Omental fat pad (tissue), 4 donors: ENCODE measurements around the gene IGHMBP2. TPM values are rescaled to one million over a fixed set of nuclear protein-coding genes. Genes with fewer than 3 reads are reported as not detected.
"Not testable (repeated sequence)": the region's sequence is repeated elsewhere in the genome, so short reads cannot be mapped to it uniquely, and the experiment has no call there.

Experiments
- ATAC-seq: fragments of 150-250 bp; one replicate; pipeline ENCODE4 v1.9.1; 2016; ENCODE audit warnings: mild to moderate bottlenecking, moderate library complexity; ENCODE audit not compliant: low FRiP score
- DNase-seq: peaks from one replicate; pipeline ENCODE4 v3.0.0-alpha.2; 2019; ENCODE audit warnings: low spot score
- total RNA-seq, 4 donors: library from RNA; depleted of rRNA; stranded (reverse); fragments of >200 nt; gene quantifications; one replicate each; pipeline ENCODE4 v1.1.0, GENCODE V29; 2016
- TF ChIP-seq, protein P1 (sequence below), 3 donors: fragments of 450-650 bp; IDR thresholded peaks; one replicate each; pipeline ENCODE4 v1.5.1; 2016 to 2017; ENCODE audit warnings: antibody characterized with exemption in 3 of 3, mild to moderate bottlenecking in 3 of 3, moderate library complexity in 2 of 3

The IGHMBP2 gene
- total RNA-seq, 4 donors from 2014 or later = 8.7 to 23.4 (median 13.8) TPM

DNA sequence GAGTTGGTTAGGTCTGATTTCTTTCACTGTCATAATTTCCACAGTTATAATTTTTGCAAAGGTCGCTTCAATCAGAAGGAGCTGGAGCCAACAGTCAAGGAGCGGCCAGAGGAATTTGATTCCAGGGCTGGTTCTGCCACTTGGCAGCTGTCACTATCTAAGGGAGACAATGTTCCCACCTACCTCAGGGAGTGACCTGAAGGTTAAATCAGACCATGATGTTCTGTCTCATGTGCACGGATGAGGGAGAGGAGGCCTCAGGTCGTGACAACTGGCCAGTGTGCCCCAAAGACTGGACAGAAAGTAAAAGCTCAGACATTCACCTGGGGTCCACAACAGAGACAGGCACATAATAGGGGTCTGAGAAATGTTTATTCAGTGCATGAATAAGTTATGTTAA is 69.5 kb downstream of the IGHMBP2 start:
- ATAC-seq (no peak), DNase-seq (no peak)
- TF ChIP-seq, protein P1, sequence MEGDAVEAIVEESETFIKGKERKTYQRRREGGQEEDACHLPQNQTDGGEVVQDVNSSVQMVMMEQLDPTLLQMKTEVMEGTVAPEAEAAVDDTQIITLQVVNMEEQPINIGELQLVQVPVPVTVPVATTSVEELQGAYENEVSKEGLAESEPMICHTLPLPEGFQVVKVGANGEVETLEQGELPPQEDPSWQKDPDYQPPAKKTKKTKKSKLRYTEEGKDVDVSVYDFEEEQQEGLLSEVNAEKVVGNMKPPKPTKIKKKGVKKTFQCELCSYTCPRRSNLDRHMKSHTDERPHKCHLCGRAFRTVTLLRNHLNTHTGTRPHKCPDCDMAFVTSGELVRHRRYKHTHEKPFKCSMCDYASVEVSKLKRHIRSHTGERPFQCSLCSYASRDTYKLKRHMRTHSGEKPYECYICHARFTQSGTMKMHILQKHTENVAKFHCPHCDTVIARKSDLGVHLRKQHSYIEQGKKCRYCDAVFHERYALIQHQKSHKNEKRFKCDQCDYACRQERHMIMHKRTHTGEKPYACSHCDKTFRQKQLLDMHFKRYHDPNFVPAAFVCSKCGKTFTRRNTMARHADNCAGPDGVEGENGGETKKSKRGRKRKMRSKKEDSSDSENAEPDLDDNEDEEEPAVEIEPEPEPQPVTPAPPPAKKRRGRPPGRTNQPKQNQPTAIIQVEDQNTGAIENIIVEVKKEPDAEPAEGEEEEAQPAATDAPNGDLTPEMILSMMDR (IDR thresholded peaks at IDR 0.05) = no peak

DNA sequence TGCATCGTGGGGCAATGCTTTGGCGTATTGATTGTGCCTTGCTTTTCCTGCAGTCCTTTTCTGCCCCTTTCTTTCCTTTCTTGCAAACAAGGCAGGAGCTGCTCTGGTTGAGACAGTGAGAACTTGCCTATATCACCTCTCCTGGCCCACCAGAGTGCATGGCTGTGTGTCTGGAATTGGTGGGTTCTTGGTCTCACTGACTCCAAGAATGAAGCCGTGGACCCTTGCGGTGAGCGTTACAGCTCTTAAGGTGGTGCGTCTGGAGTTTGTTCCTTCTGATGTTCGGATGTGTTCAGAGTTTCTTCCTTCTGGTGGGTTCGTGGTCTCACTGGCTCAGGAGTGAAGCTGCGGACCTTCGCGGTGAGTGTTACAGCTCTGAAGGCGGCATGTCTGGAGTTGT is 70.0 kb downstream of the IGHMBP2 start:
- ATAC-seq, DNase-seq: not testable (repeated sequence)

DNA sequence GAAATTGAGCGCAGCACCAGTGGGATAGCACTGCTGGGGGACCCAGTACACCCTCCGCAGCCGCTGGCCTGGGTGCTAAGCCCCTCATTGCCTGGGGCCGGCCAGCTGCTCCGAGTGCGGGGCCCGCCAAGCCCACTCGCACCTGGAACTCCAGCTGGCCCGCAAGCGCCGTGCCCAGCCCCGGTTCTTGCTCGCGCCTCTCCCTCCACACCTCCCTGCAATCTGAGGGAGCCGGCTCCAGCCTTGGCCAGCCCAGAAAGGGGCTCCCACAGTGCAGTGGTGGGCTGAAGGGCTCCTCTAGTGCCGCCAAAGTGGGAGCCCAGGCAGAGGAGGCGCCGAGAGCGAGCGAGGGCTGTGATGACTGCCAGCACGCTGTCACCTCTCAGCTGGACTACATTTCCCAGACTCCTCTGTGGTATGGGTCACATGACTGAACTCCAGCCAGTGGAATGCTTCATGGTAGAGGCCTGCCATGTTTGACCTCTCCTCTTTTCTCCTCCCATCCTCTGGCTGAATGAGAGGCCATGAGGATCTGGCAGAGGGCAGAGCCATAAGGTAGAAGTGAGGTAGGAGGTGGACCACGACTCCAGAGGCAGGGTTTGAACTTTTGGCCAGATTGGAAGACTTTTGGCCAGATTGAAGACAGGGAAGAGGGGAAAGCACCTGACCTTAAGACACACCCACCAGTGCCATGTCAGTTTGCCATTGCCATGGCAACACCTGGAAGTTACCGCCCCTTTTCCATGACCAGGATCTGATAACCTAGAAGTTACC is 70.9 kb downstream of the IGHMBP2 start:
- DNase-seq (no peak), ATAC-seq (no peak)
- TF ChIP-seq, protein P1 (IDR thresholded peaks at IDR 0.05) = no peak

DNA sequence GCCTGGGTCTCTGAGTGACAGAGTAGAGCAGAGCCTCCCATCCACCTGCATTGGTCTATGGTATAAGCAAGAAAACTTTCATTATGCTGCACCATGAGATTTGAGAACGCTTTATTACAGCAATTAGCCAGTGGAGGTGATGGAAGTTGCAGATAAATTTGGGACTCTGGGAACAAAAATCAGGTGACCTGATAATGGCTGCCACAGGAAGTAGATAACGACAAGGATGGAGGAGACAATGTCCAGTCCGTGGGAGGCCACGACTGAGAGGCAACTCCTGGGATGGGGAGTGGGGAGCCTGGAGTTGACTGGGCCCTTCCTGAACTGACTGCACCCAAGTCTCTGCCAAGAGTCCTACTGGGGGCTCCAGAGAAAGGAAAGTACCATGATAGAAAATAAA is 72.4 kb downstream of the IGHMBP2 start:
- TF ChIP-seq, protein P1 (IDR thresholded peaks at IDR 0.05) = no peak
- DNase-seq (no peak), ATAC-seq (no peak)

DNA sequence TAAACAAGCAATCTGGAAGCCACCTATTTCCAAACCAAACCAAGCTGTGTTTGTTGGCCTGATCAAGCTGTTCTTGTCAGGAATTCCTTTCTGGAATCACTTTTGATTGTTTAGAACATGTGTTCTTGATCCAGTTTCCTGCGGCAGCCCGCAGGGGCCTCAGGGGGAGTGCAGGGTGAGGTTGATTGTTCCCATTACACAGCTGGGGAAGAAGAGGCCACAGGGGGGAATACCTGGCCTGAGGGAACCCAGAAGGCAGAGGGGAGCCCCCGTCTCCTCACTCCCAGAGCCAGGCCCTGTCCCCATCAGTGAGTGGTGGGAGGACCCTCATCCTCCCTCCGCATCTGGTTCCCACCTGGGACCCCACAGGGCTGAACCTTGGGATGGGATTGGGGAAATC is 72.9 kb downstream of the IGHMBP2 start:
- TF ChIP-seq, protein P1 (IDR thresholded peaks at IDR 0.05) = no peak
- DNase-seq (no peak), ATAC-seq (no peak)

DNA sequence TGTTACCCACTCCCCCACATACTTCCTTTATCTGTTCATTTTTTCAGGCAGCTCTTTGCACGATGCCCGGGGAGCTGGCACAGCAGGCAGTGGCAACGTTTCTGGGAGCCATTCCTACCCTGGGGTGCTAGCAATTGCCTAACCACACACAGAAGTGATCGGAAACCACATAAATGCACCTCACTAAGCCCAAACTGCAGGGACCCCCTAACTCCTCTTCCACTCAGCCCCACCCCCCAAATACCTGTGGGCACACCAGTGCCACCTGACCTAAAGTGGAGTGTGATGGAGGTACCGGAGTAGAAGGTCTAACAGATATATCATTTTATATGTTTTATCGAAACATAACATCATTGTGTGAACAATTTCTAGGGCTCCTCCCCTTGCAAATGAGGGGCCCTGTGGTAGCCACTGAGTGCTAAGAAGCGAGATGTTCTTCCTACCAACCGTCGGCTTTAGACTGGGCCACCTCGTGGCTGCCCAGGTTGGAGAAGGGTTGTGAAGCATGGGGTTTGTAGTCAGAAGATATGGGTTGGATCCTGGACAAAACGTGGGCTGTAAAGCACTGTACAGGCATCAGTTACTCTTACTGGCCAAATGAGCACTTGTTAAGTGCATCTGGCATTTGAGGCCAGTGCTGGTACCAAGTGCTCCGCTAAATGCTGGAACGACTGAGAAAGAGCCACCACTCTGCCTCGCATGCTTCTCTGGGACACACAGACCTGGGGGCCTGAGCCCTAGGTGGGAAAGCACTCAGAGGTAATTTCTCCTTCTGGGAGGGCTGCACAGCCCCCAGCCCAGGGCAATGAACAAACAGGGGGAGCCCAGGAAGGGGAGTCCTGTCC is 74.3 kb downstream of the IGHMBP2 start:
- TF ChIP-seq, protein P1 (IDR thresholded peaks at IDR 0.05) = no peak
- DNase-seq (no peak), ATAC-seq (no peak)

DNA sequence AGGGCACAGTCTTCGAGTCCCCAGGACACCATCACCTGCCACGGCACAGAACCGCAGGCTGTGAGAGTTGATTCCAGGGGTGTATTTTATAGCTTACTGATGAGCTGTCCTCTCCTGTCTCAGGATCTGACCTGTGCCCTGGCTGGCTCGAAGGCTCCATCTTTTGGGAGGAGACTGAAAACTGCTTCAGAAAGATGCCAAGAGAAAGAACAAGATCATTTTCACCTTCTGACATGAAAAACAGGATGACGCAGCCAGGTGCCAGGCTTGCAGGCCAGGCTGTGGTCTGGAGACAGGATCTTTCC is 74.9 kb downstream of the IGHMBP2 start:
- ATAC-seq = no peak
- no peak for DNase-seq
- TF ChIP-seq, protein P1 (IDR thresholded peaks at IDR 0.05) = no peak
